Dermis blood vessel endothelial cell (primary cell): ENCODE results near the gene PHLDB3. TPM values are rescaled to one million over a fixed set of nuclear protein-coding genes. Genes with fewer than 3 reads are reported as not detected.
"Not testable (repeated sequence)": the region's sequence is repeated elsewhere in the genome, so short reads cannot be mapped to it uniquely, and the experiment has no call there.

Source experiments
- DNase-seq: peaks from one replicate; pipeline ENCODE4 v3.0.0; 2010
- total RNA-seq: library from RNA; depleted of rRNA; stranded (reverse); fragments of >200 nt; gene quantifications from 2 replicates; pipeline ENCODE4 v1.2.3, GENCODE V29; 2014

The PHLDB3 gene
- total RNA-seq, result 34.2 and 49.8 TPM in 2 replicates

DNA sequence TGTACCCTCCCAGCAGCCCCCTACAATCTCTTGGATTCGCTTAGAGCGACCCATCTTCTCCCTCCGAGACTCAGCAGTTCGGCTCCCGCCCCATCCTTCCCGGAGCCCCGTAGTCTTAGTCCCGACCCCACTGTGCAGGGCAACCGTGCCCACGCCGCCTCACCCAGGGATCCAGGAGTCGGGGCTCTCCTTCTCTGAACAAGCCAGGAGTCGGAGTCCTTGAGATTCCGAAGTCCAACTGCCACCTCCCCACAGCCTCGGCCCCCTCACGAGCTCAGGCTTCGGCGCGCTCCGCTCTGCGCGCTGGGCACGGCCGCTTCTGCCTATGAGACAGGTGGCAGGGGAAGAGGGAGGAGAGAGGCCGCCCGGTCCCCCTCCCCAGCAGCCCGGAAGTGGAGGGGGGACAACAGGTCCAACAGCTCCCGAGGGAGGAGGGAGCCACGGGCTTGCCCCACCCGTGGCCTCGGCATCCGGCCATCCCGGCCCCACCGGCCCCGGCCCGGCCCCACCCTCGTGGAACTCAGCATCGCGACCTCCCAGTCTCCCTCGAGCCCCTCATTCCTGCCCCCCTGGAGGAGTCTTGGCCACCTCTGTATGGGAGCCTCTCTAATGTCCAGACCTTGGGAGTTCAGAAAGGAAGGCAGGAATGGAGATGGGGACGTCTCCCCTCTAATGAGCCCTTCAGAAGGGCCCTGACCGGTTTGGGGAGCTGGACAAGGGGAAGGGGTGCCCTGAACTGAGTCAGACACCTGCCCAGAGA lies at the start of gene PHLDB3:
PHLDB3 (minus strand) TSS at position 321 of the 760 bp plus-strand sequence. CDS start 628 bp downstream, outside the sequence.
- peak; percentile 39 for DNase-seq

DNA sequence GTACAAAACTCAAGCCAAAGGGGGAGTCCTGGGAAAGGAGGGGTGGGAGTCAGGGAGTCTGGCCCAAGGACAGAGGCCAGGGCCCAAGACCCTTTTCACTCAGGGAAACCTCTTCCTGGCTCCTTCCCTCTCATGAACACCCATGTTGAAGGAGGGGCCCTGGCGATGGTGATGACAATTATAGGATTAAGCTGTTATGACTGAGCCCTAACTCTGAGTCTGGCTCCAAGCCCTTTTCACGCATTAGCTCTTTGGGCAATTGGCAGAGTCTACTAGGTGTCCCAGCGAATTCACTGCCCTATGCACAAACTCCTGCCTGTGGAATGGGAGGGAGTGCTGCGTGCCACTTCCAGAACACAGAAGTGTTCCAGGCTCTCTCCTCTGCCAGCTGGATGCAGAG lies 49.1 kb upstream of the PHLDB3 start:
- no peak for DNase-seq

DNA sequence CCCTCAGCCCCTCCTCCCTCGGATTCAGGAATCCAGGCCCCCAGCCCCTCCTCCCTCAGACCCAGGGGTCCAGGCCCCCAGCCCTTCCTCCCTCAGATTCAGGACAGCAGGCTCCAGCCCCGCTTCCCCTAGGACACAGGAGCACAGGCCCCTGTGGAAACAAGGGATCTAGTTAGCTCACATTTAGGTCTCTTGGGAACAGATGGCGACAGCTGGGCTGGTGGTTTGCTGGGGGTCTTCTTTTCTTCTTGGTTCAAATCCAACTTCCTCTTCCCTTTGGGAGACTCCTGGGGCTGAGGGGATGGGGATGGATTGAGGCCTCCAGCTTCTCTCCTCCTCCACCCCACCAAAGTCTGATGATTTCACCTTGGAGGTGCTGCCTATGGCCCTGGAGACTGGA lies 48.1 kb upstream of the PHLDB3 start:
- no peak for DNase-seq

DNA sequence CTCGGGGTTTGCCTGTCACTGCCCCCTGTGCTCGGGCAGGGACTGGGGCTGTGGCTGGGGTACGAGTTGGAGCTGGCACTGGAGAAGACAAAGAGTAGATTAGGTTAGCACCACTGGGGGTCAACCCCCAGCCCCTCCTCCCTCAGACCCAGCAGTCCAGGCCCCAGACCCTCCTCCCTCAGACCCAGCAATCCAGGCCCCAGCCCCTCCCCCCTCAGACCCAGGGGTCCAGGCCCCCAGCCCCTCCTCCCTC lies 47.6 kb upstream of the PHLDB3 start:
- DNase-seq, result no peak

DNA sequence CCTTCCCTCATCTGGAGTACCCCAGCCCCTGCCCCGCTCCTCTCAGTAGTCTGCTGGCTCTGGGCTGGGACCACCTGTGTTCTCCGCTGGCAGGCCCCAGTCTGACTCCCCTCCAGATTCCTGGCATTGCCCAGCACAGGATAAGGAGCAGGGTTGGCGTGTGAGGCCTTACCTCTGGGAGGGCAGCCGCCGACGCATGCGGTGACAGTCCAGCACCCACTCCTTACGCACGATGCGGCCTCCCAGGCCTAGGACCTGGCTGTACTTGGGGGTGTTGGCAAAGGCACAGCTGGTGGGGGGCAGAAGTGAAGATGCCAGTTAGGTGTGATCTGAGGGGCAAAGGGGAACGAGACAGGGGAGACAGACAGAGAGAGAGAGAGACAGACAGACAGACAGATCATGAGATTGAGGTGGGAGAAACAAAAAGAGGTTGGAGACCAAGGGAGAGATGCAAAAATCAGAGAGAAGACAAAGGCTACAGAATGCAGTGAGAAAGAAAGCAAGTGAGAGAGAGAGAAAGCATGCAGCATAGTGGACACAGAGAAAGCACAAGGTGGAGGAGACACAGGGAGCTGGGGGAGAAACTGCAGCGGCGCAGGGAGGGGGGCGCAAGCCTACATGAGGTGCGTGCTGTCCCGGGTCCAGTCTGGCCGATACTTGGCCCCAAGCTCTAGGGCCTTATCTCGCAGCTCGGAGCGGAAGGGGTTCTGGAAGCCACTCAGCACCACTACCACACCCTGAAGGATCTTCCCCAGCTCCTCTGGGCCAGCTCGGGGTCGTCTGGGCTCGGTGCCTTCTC lies 47.1 kb upstream of the PHLDB3 start:
- DNase-seq, result no peak

DNA sequence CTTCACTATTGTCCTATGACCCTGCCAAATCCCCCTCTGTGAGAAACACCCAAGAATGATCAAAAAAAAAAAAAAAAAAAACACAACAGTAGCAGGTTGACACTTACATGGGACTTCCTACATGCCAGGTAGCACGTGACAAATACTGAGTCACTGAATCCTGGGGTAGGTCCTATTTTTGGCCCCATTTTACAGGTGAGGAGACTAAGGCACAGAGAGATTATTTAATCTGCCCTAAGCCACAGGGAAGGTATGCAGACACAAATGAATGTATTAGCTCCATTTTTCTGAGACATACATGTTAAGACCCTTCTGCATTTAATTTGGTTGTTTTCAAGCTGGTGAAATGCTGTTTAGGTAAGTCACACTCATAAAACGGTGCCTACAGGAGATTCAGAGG lies 44.2 kb upstream of the PHLDB3 start:
- no peak for DNase-seq

DNA sequence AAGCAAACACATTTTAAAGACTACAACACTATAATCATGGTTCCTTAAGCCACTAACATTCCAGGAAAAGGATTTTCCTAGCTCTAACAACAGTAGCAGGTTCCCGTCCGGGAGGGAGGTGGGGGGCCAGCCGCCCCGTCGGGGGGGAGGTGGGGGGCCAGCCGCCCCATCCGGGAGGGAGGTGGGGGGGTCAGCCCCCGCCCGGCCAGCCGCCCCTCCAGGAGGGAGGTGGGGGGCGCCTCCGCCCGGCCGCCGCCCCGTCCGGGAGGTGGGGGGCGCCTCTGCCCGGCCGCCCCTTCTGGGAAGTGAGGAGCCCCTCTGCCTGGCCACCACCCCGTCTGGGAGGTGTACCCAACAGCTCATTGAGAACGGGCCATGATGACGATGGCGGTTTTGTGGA lies 43.4 kb upstream of the PHLDB3 start:
- not testable (repeated sequence) for DNase-seq

DNA sequence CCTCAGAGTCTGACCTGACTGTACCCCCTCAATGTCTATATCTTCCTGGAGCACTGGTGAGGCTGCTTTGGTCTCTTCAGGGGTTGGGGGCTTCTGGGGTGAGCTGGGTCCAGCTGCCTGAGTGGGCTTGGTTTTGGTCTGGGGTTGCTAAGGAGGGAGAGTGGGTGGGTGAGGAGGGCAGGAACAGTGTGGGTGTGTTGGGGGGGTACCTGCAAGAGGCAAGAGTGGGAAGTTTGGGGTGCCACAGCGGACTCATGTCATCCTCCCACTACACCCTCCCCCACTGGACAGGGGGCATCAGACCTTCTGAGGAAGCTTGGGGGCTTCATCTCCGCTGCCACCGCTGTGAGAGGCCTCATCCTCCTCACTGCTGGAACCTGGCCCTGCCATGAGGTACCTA lies 42.0 kb upstream of the PHLDB3 start:
- DNase-seq, result no peak

DNA sequence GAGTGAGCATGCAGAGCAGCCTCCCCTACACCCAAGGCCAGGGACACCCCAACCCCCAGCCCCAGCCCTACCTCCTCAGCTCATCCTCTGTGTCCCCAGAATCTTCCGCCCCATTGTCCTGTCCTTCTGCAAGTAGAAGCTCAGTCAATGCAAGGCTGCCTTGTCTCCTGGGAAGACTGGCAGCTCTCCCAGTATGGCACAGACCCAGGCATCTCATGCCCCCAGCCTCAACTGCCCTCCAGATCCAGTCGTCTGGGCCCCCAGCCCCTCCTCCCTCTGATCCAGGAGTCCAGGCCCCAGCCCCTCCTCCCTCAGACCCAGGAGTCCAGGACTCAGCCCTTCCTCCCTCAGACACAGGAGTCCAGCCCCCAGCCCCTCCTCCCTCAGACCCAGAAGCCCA lies 41.4 kb upstream of the PHLDB3 start:
- DNase-seq, result no peak

DNA sequence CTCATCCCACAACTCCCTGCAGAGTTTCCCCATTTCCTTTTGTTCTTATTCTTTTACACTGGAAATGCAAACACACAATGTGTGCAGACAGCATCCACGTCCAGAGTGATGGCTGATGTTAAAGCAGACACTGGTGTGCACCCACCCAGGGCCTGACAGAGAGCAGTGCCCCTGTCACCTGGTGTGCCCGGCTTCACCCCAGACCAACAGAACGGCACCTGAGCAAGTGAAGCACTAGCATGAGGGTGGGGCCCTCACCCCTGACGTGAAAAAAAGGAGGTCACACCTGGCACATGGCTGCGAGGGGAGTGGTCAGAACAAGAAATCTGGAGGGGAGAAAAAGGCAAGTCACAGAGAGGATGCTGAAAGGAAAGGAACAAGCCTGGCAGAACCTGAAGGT lies 40.7 kb upstream of the PHLDB3 start:
- DNase-seq, result no peak

DNA sequence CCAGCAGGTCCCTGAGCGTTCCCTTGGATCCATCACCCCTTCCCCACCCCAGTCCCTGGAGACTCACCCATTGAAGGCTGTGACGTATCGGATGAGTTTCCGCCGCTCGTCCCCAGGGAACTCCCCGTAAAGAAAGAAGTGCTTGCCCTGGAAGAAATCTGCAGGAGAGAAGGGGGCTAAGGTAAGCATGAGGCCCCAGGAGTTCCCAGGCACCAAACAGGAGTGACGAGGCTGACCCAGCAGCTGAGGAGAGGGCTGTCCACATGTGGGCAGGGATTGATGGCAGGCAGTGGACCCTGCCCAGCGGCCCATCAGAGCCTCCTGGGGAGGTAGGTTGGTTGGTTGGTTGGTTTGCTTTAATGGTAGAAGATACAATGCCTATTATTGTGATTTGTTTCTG lies 39.5 kb upstream of the PHLDB3 start:
- DNase-seq, result no peak

DNA sequence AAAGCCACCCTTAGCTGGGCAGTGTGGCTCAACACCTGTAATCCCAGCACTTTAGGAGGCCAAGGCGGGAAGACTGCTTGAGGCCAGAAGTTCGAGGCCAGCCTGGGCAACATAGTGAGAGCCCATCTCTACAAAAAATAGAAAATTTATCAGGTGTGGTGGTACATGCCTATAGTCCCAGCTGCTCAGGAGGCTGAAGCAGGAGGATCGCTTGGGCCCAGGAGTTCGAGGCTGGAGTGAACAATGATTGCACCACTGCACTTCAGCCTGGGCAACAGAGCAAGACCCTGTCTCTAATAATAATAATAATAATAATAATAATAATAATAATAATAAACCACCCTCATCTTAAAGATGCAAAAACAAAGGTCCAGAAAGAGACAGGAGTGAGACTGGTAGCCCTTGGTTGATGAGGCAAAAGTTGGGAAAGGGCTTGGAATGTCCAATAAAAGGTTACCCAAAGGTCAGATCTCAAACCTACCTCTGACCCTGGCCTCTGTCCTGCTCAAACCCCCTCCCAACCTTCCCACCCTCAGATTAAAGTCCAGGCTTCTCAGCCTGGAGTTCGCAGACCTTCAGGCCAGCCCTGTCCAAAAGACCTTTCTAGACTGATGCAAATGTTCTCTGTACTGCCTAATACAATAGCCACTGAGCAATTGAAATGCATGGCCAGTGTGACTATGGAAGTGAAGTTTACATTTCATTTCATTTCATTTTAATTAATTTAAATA lies 37.5 kb upstream of the PHLDB3 start:
- DNase-seq, result no peak

DNA sequence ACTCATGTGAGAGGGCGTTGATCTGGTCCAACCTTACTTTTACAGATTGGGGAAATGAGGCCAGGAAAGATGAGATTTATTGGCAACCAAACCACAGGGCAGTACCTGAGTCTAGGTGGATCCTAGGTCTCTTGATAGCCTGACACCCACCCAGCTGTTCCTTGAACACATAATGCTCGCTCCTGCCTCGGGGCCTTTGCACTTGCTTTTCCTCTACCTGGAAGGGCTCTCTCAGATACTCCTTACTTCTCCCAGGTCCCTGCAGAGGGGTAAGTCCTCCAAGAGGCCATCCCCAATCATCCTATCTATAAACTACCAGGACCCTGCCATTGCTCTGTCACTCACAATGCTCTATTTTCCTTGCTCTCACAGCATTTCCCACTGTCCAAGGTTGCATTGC lies 35.8 kb upstream of the PHLDB3 start:
- DNase-seq, result no peak

DNA sequence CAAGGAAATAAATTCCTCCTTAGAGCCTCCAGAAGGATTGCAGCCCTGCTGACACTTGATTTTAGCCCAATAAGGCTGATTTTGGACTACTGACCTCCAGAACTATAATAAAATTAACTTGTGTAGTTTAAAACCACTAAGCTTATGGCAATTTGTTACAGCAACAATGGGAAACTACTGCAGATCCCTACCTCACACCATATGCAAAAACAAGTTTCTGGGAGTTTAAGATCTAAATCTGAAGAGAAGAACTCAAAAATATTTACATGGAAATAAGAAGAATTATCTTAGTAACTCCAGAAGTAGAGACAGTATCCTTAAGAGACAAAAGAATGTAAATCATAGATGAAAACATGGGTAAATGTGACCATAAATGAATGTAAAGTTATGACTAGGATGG lies 34.4 kb upstream of the PHLDB3 start:
- DNase-seq, result no peak

DNA sequence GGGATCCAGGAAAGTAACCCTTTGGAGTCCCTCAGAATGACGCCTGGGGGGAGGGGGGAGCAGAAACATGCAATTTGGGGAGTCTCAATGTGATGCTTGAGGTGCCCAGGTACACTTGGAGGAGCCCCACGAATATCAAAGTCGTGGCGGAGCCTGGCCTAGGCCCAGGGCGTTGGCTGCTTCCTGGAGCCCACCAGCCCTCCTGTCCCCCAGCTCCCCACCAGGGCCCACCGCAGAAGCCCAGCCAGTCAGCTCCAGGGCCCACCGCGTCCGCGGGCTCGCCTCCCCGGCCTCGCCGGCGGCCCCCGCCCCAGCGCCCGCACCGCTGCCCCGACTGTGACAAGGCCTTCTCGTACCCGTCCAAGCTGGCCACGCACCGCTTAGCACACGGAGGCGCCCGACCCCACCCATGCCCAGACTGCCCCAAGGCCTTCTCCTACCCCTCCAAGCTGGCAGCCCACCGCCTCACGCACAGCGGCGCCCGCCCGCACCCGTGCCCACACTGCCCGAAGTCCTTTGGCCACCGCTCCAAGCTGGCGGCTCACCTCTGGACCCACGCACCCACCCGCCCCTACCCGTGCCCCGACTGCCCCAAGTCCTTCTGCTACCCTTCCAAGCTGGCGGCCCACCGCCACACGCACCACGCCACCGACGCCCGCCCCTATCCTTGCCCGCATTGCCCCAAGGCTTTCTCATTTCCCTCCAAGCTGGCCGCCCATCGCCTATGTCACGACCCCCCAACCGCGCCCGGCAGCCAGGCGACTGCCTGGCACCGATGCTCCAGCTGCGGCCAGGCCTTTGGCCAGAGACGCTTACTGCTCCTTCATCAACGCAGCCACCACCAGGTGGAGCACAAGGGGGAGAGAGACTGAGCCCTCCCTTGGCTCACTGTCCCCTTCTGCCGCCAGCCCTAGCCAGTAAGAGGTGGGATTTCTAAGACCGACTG lies 30.5 kb upstream of the PHLDB3 start:
- peak; percentile 83 for DNase-seq

DNA sequence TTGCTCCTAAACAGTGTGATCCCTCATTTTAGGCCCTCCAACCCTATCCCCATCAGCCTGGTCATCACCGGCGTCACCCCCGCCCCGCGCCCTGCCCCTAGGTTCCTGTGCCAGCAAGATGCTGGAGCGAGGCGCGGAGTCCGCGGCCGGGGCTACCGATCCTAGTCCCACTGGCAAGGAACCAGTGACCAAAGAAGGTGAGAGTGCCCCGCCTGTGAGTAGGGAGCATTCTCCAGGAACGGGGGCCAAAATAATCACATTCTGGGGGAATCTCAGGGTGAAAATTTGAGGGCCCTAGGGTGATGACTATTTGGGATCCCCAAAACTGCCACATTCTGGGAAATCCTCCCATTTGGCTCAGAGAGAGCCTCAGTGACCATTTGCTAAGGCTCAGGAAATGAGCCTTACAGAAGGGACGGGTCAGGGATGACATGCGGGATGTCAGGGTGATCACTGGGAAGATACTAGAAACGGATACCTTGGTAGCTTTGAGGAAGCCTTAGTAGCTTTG lies 29.8 kb upstream of the PHLDB3 start:
- DNase-seq, result no peak

DNA sequence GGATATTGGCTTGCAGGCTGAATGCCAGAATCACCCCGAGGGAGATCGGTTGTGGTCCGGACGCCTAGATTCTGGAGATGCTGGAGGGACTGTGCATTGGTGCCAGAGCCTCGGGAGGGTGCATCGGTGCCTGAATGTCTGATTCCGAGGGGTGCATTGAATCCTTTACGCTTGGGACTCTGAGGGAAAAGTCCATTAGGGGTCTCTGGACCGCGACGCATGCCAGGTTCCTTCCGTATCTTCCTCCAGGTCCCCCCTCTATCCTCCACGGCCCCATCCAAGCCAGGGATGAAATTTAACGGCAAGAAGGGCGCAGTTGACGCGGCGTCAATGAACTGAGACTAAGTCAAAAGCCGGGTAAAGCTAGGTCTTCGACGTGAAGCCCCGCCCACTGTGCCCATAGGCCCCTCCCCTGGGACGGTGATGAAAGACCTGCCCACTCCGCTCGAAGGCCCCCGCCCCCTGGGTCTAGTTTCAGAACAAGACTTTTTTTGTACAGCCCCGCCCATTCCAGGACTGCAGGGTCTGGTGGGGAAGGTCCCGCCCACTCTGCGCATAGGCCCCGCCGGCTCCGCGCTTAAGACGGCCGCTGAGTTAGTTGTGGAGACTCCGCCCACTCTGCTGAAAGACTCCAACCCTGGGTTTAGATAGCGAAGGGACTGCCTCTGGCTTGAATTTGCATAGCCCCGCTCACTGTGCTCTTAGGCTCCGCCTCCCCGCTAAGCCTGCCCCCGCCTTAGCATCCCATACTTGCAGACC lies 29.2 kb upstream of the PHLDB3 start:
- DNase-seq, result peak; percentile 100

DNA sequence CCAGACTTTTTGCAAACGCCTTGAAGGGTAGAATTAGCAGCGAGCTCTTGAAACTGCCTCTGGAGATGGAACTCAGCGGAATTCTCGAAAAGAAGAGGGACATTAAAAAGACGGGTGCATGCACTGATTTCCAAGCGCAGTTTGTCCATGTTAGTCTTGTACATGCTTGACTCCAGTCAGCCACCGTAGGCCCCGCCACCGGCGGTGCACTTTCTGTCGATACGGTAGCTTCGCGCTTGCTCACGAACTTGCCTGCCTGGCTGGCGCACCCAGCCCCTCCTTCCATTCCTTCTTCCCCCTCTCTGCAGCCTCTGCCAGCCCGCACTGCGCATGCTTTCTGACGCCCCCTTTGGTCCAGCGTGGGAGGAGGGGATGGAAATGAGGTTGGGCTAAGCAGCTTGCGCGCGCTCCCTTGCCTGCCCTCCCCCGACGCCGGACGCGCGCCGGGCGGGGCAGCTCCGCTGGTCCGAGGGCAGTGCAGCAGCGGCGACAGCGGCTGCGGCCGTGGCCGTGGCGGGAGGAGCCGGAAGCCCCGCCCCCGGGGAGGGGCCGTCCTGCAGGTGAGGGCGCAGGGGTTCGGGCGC lies 28.5 kb upstream of the PHLDB3 start, which contains the start of gene ZNF575:
ZNF575 (plus strand) TSS at position 227 of the 584 bp plus-strand sequence. CDS start 1,235 bp downstream, outside the sequence.
- DNase-seq, result peak; percentile 92

DNA sequence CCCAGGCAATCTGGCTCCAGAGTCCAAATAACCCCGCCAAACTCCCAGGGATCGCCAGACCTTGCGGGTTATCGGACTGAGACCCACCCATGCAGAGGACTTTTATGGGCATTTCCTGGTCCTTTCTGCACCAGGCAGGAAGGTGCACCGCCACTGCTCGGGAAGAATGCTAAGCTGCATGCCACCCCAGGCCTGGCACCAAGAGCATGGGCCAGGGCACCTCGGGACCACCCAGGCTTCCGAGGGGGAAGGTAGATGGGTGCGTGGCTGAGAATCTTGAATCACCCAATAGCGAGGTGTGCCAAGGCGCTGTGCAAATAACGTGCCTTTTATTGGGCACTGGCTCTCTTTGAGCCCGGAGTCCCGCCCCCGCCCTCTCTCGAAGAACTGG lies 28.0 kb upstream of the PHLDB3 start:
- DNase-seq, result no peak

DNA sequence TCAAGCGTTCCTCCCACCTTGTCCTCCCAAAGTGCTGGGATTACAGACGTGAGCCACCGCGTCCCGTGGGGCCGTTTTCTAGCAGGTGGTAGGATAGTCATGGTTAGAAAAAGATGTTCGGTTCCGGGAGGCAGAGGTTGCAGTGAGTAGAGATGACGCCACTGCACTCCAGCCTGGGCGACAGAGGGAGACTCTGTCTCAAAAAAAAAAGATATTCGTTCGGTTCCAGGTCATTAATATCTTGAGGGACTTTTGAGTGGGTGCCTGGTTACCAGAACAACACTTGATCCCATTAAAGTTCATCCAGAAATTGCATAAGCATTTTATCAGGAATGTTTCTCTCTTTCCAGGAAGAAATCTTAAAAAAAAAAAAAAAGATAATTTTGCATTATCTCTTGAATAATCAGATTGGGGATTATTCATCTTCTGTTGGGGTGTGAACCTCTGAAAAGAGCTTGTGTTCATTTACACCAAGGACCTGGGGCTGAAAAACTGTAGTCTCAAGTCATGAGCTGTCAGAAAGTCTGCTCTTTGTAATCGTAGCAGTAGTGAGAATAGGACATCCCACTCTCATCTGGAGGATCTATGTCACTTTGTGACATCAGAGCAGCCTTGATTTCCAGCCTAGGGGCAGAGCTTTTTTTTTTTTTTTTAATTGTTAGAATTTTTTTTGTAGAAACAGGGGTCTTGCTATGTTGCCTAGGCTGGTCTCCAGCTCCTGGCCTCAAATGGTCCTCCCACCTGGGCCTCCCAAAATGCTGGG lies 23.5 kb upstream of the PHLDB3 start:
- DNase-seq, result no peak
